ENCODE results near the gene CACNA1E. TPM values are rescaled to one million over a fixed set of nuclear protein-coding genes. Genes with fewer than 3 reads are reported as not detected.

Gene CACNA1E
- total RNA-seq, 2 experiments from 2014 or later: not detected

GRCh38 chr1:181675918-181676190 lies 192.5 kb downstream of the CACNA1E start:
- TF ChIP-seq EZH2phosphoT487 (IDR thresholded peaks at IDR 0.05; ENCODE audit: borderline replicate concordance, low read depth, low read length): no peak
- no peak for TF ChIP-seq CTCF (conservative IDR thresholded peaks at IDR 0.05; ENCODE audit: low read length)
- Histone ChIP-seq H3K4me2 (ENCODE audit: low read length) (no peak overlapping the region), H4K20me1 (ENCODE audit: insufficient read depth, low read length) (no peaks in the 10 kb centered on the region), H3K4me3 (ENCODE audit: low read depth, low read length, poor library complexity, severe bottlenecking) (no peak overlapping the region), H3K4me1 (ENCODE audit: insufficient read depth, low read length, poor library complexity, severe bottlenecking) (no peaks in the 10 kb centered on the region), H3K9me3 (ENCODE audit: low read length) (no peaks in the 10 kb centered on the region), H3K79me2 (ENCODE audit: insufficient read depth, low read depth, low read length) (no peaks in the 10 kb centered on the region), H3K9me2 (ENCODE audit: insufficient read depth, low read length) (no peaks in the 10 kb centered on the region), H2AFZ (ENCODE audit: low read length) (no peak overlapping the region), H3K27ac (ENCODE audit: low read depth, low read length, poor library complexity, severe bottlenecking) (no peak overlapping the region), H3K36me3 (ENCODE audit: insufficient read depth, low read length) (no peaks in the 10 kb centered on the region)
- intact Hi-C loops (cut with micrococcal nuclease; ENCODE audit: unreplicated experiment): loop anchor here (1.0 kb wide), 1 partner anchor 197 kb away; no protein-coding TSS in a partner anchor
- DNase-seq (ENCODE audit: low spot score): no peak
- ChIA-PET CTCF (ENCODE audit: unreplicated experiment) (interaction anchor here (0.6 kb wide), 1 partner anchor 42 kb away, joined by 4 read pairs; no protein-coding TSS in a partner anchor), POLR2A (interaction anchor here (0.6 kb wide), 1 partner anchor 148 kb away, joined by 4 read pairs; no protein-coding TSS in a partner anchor)
- BruUV-seq (replicated peaks): no TSS peak

GRCh38 chr1:181676269-181676668 lies 193.0 kb downstream of the CACNA1E start:
- BruUV-seq (replicated peaks): no TSS peak
- no peaks in the 10 kb centered on the region for H3K36me3 ChIP-seq (ENCODE audit: insufficient read depth, low read length)
- H3K9me2 ChIP-seq (ENCODE audit: insufficient read depth, low read length): no peaks in the 10 kb centered on the region
- intact Hi-C loops (cut with micrococcal nuclease; ENCODE audit: unreplicated experiment): loop anchor here (1.0 kb wide), 1 partner anchor 197 kb away; no protein-coding TSS in a partner anchor
- TF ChIP-seq EZH2phosphoT487 (IDR thresholded peaks at IDR 0.05; ENCODE audit: borderline replicate concordance, low read depth, low read length) (no peak), CTCF (conservative IDR thresholded peaks at IDR 0.05; ENCODE audit: low read length) (peak; percentile 70)
- H3K4me1 ChIP-seq (ENCODE audit: insufficient read depth, low read length, poor library complexity, severe bottlenecking): no peaks in the 10 kb centered on the region
- H2AFZ ChIP-seq (ENCODE audit: low read length): no peak overlapping the region
- H4K20me1 ChIP-seq (ENCODE audit: insufficient read depth, low read length): no peaks in the 10 kb centered on the region
- ChIA-PET CTCF (ENCODE audit: unreplicated experiment) (interaction anchor here (0.6 kb wide), 1 partner anchor 43 kb away, joined by 4 read pairs; no protein-coding TSS in a partner anchor), POLR2A (interaction anchor here (0.6 kb wide), 1 partner anchor 148 kb away, joined by 4 read pairs; no protein-coding TSS in a partner anchor)
- no peak overlapping the region for H3K4me2 ChIP-seq (ENCODE audit: low read length)
- H3K4me3 ChIP-seq (ENCODE audit: low read depth, low read length, poor library complexity, severe bottlenecking): no peak overlapping the region
- no peaks in the 10 kb centered on the region for H3K79me2 ChIP-seq (ENCODE audit: insufficient read depth, low read depth, low read length)
- no peak overlapping the region for H3K27ac ChIP-seq (ENCODE audit: low read depth, low read length, poor library complexity, severe bottlenecking)
- no peaks in the 10 kb centered on the region for H3K9me3 ChIP-seq (ENCODE audit: low read length)
- DNase-seq (ENCODE audit: low spot score): peak; percentile 29

GRCh38 chr1:181680332-181680731 lies 197.0 kb downstream of the CACNA1E start:
- Histone ChIP-seq H3K4me1 (ENCODE audit: insufficient read depth, low read length, poor library complexity, severe bottlenecking) (no peaks in the 10 kb centered on the region), H3K79me2 (ENCODE audit: insufficient read depth, low read depth, low read length) (no peaks in the 10 kb centered on the region), H3K9me2 (ENCODE audit: insufficient read depth, low read length) (no peaks in the 10 kb centered on the region), H4K20me1 (ENCODE audit: insufficient read depth, low read length) (no peaks in the 10 kb centered on the region), H3K27ac (ENCODE audit: low read depth, low read length, poor library complexity, severe bottlenecking) (no peak overlapping the region), H3K4me2 (ENCODE audit: low read length) (no peak overlapping the region), H3K9me3 (ENCODE audit: low read length) (no peaks in the 10 kb centered on the region), H2AFZ (ENCODE audit: low read length) (no peak overlapping the region), H3K36me3 (ENCODE audit: insufficient read depth, low read length) (no peaks in the 10 kb centered on the region), H3K4me3 (ENCODE audit: low read depth, low read length, poor library complexity, severe bottlenecking) (no peak overlapping the region)
- no peak for DNase-seq (ENCODE audit: low spot score)
- CTCF ChIA-PET (ENCODE audit: unreplicated experiment): interaction anchor here (0.6 kb wide), 1 partner anchor 66 kb away, joined by 7 read pairs; no protein-coding TSS in a partner anchor
- no TSS peak for BruUV-seq (replicated peaks)
- TF ChIP-seq CTCF (conservative IDR thresholded peaks at IDR 0.05; ENCODE audit: low read length) (no peak), EZH2phosphoT487 (IDR thresholded peaks at IDR 0.05; ENCODE audit: borderline replicate concordance, low read depth, low read length) (no peak)
- intact Hi-C loops (cut with micrococcal nuclease; ENCODE audit: unreplicated experiment): no loop called here
- POLR2A ChIA-PET: no interaction called here

Measured in OCI-LY7 (cell line).